GM10248 (cell line): ENCODE results near the gene FAM131C.

Experiments
- CTCF ChIA-PET: fragments of 300-600 bp; sonication (Branson Sonifier 250); formaldehyde crosslinking; extraction: SDS; loops from one replicate; lab custom pipeline; 2021; ENCODE audit warnings: antibody characterized with exemption; lab: Yijun Ruan, JAX
- POLR2A ChIA-PET: fragments of 350-650 bp; sonication (Branson Sonifier 250); formaldehyde crosslinking; extraction: SDS; loops from one replicate; lab custom pipeline; 2020; ENCODE audit warnings: antibody characterized with exemption; lab: Yijun Ruan, JAX
- DNase-seq: peaks from one replicate; pipeline ENCODE4 v3.0.0; 2012; ENCODE audit errors: extremely low spot score
- CTCF ChIP-seq: IDR thresholded peaks from 2 replicates; pipeline ENCODE4 v1.5.1; 2012; ENCODE audit warnings: mild to moderate bottlenecking, low read depth; ENCODE audit errors: extremely low read depth, missing control alignments, control extremely low read depth

FAM131C gene

GRCh38 chr1:16119504-16119903, 46.1 kb upstream of the FAM131C start:
- CTCF ChIA-PET = interaction anchor here (1.1 kb wide), 1 partner anchor 69 kb away, joined by 3 read pairs; no protein-coding TSS in a partner anchor
- no peak for DNase-seq
- POLR2A ChIA-PET = interaction anchor here (0.7 kb wide), 1 partner anchor 779 kb away, joined by 3 read pairs; no protein-coding TSS in a partner anchor
- TF ChIP-seq CTCF = no peak

GRCh38 chr1:16118706-16119105, 45.3 kb upstream of the FAM131C start:
- DNase-seq = no peak
- ChIA-PET POLR2A (no interaction called here), CTCF (no interaction called here)
- TF ChIP-seq CTCF = no peak

GRCh38 chr1:16117936-16118335, 44.5 kb upstream of the FAM131C start:
- no peak for DNase-seq
- no peak for TF ChIP-seq CTCF
- CTCF ChIA-PET = interaction anchor here (0.7 to 1.1 kb wide), 3 partner anchors 35 to 126 kb away, joined by 3 read pairs; no protein-coding TSS in a partner anchor
- POLR2A ChIA-PET = interaction anchor here (0.6 kb wide), 1 partner anchor 99 kb away, joined by 4 read pairs; no protein-coding TSS in a partner anchor

GRCh38 chr1:16117369-16117768, 43.9 kb upstream of the FAM131C start:
- POLR2A ChIA-PET = interaction anchor here (0.6 kb wide), 1 partner anchor 100 kb away, joined by 4 read pairs; no protein-coding TSS in a partner anchor
- CTCF ChIA-PET = interaction anchor here (0.7 to 1.1 kb wide), 4 partner anchors 35 to 127 kb away, joined by 3 read pairs; no protein-coding TSS in a partner anchor
- DNase-seq = no peak
- TF ChIP-seq CTCF = no peak

- no peak for DNase-seq
- CTCF ChIA-PET = interaction anchor here (1.0 kb wide), 1 partner anchor 38 kb away, joined by 3 read pairs; no protein-coding TSS in a partner anchor
- POLR2A ChIA-PET = no interaction called here
- TF ChIP-seq CTCF = no peak
These were observed 43.2 kb upstream of the FAM131C start for GRCh38 chr1:16116625-16117024.

GRCh38 chr1:16116002-16116401, 42.6 kb upstream of the FAM131C start:
- DNase-seq = no peak
- no peak for TF ChIP-seq CTCF
- POLR2A ChIA-PET = no interaction called here
- CTCF ChIA-PET = no interaction called here
